HG03571 (cell line): ENCODE data around the gene NR1D2.
A peak's percentile ranks its signal among the peaks of the same experiment; 100 is the strongest.

Experiments used
- ATAC-seq: cut with Tn5 transposase; IDR thresholded peaks from one replicate; pipeline ENCODE4 v1.9.1; 2021; ENCODE audit not compliant: unreplicated experiment

The NR1D2 gene

GRCh38 chr3:23928524-23928923, 16.6 kb upstream of the NR1D2 start:
- no peak for ATAC-seq

- no peak for ATAC-seq
Observed at GRCh38 chr3:23931597-23931996, 13.5 kb upstream of the NR1D2 start.

DNA sequence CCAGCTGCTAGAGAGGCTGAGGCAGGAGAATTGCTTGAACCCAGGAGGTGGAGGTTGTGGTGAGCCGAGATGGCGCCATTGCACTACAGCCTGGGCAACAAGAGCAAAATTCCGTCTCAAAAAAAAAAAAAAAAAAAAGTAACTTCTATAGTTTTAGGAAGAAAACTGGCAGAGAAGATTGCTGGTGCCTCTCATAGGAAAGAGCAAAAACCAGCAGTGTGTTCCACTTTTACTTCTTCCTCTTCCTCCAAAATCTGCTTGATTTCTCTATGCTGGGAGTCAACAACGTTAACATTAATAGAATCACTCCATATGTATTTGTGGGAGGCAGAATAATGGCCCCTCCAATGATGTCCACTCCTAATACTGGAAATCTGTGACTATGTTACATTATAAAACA, 12.5 kb upstream of the NR1D2 start:
- no peak for ATAC-seq

- ATAC-seq: no peak
Observed at GRCh38 chr3:23934253-23934652, 10.8 kb upstream of the NR1D2 start.

DNA sequence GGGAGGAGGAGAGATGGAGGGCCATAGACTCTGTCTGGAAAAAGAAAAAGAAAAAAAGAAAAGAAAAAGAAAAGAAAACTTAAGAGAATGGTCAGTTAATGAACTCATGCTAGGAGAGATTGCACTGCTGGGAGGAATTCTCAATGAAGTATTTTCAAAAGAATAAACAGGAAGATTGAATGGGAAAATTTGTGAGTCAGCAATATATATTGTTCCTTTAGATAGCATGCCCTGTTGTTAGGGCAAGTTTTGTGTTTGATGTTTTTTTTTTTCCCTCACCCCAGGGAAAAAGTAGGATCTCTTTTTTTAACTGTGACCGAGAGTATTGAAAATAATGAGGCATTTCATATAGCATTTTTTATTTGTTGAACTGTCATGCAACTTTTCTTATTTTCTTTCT, 7.8 kb upstream of the NR1D2 start:
- no peak for ATAC-seq

GRCh38 chr3:23938688-23939087, 6.4 kb upstream of the NR1D2 start:
- no peak for ATAC-seq

GRCh38 chr3:23940775-23941174, 4.3 kb upstream of the NR1D2 start:
- no peak for ATAC-seq

DNA sequence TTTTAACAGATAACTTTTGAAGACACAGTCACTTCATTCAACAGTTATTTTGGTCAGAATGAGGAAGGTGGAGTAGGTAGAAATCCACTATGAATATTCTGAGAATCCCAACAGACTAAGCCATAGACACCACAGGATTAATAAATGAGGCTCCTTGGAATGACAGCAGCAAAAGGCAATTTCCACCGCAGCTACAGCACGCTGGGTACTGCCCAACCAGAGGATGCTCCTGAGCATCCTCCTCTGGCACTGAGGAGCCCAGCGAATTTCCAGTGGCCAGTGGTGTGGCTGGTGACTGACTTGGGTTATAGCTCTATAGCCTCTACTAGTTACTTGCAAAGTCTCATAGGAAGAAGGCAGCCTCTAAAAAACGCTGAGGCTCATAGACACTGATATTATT, 3.6 kb upstream of the NR1D2 start:
- no peak for ATAC-seq

- ATAC-seq: no peak
Observed at GRCh38 chr3:23942546-23942945, 2.5 kb upstream of the NR1D2 start.

- no peak for ATAC-seq
Observed at GRCh38 chr3:23944007-23944783, 891 bp upstream of the NR1D2 start.

GRCh38 chr3:23945663-23945912, 502 bp downstream of the NR1D2 start:
- no peak for ATAC-seq

GRCh38 chr3:23945913-23946687, 1.0 kb downstream of the NR1D2 start:
- ATAC-seq: peak; percentile 70

DNA sequence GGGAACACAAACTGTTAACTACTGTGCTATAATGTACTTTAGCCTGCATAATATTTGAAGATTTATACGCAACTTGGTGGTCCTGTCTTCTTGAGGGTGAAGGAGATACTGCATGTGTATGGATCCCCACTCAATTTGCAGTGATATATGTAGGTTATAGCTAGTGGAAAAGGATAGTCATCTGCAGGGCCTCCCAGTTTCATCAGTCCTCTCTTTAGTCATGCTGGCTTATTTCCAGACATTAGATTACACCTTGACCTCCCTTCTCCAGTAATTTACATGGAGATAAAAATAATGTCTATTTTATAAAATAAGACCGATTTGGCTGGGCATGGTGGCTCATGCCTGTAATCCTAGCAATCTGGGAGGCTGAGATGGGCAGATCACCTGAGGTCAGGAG, 3.7 kb downstream of the NR1D2 start:
- ATAC-seq: no peak

DNA sequence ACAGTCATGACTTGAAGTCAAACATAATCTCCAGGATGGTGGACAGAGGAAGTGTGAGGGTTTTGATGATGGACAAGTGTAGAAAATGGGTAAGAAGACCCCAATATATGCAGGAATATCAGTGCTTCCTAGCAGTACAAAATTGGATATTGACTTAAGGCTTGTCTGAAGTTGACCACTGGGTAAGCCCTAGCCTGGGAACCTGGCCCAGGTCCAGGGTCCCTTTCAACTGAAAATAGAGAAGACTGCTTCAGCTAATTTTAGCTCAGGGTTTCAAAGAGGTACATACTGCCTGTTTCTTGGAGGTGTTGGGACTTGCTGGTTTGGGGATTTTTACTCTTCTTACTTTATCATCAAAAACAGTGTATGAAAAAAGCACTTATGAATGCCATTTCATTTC, 4.7 kb downstream of the NR1D2 start:
- ATAC-seq: peak; percentile 16

DNA sequence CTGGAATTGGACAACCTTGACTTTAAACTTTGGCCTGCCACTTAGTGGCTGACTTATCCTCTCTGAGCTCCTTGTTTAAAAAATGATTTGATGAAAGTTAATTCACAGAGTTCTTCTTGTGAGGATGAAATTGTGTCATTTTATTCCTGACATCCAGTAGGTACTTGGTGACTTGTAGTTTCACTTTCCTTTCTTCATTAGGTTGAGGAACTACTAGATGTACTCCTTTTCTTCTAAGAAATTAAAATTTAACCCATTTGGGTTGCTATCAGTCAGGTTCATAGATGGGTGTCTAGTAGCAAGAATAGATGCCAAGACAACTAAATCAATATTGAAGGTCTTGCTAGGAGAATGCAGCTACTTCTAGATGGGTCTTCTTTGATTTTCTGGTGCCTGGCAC, 5.2 kb downstream of the NR1D2 start:
- ATAC-seq: peak; percentile 30

DNA sequence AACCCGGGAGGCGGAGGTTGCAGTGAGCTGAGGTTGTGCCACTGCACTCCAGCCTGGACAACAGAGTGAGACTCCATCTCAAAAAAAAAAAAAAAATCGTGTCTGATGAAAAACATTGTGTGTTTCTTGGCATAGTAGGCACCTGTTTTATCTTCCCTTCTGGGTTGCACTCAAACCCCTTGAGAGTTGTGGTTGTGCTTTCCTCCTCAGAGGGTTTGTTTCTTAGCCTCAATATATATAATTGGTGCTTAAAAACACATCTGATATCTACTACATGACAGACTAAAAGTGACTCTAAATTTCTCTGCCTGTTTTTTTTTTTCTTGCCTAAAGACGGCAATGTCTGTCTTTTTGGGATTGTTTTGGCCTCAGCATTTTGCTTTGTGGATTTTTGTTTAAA, 7.6 kb downstream of the NR1D2 start:
- ATAC-seq: peak; percentile 45

GRCh38 chr3:23953523-23953922, 8.4 kb downstream of the NR1D2 start:
- ATAC-seq: no peak

DNA sequence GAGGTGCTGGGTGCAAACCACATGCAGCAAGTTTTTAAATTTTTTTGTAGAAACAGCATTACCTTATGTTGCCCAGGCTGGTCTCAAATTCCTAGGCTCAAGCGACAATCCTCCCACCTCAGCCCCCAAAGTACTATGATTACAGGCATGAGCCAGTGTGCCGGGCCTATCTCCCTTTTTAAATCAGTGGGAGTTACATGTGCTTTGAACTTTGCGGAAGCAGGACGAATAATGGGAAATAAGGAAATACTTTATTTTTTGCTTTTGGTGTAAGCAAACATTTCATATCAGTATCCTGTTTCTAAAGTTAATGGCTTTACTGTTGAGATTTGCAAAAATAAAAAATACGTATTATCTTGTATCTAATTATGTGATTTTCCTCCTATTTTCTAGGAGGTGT, 9.1 kb downstream of the NR1D2 start:
- ATAC-seq: no peak

GRCh38 chr3:23956701-23957100, 11.6 kb downstream of the NR1D2 start:
- no peak for ATAC-seq

DNA sequence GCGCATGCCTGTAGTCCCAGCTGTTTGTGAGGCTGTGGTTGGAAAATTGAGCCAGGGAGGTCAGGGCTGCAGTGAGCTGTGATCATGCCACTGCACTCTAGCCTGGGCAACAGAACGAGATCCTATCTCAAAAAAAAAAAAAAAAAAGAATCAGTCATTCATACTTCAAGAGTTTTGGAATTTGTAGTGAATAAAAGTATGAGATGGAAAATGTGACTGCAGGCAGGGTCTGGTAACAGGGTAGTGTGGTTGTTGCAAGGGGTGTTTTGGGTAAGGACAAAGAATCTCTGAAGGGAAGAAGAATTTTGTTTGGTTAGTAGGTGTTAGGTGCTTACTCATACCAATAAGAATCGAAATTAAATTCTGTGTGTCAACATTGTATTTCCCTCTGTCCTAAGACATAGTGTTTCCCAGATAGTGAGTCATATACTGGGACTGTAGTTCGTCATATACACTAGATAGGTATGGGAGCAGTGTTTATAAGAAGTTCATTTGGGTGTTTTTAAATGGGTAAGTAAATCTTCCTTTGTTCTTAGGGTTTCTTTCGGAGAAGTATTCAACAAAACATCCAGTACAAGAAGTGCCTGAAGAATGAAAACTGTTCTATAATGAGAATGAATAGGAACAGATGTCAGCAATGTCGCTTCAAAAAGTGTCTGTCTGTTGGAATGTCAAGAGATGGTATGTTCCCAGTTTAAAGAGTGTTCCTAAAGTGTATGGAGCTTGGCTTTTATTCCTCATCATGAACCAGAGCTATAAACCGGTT, 14.2 kb downstream of the NR1D2 start:
- no peak for ATAC-seq

DNA sequence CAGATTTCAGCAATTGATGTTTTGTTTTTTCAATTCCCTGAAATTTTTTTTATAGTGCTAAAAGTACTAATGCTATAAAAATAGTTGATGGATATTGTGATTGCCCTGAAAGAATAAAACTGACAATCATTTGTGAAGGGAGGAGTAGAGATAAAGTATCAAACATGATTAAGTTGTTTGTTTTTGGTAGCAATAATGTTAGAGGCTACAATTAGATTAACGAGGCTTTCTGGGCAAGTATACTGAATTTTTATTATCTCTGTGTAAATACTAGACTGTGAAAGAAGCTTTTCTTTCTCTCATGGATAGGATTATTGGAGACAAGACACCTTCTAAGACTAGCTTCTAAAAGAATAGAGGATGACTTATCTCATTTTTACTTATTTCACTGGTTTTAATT, 15.6 kb downstream of the NR1D2 start:
- ATAC-seq: no peak

- ATAC-seq: no peak
Observed at GRCh38 chr3:23961066-23961465, 16.0 kb downstream of the NR1D2 start.
